Measurements from ENCODE around the gene APP. TPM values are rescaled to one million over a fixed set of nuclear protein-coding genes. Genes with fewer than 3 reads are reported as not detected.

APP gene
- total and polyA plus RNA-seq, 2 of the 13 experiments (the other 11 are each of a cell fraction or from before 2014, with no cell fraction given) = 70.6 to 262 TPM

GRCh38 chr21:26162081-26162480 is 8.5 kb downstream of the APP start:
- DNase-seq (ENCODE audit: low spot score) (no peak), FAIRE-seq (no peak), ATAC-seq (peak; percentile 46; the same call in 1 of the 3 replicates)
- intact Hi-C loops (cut with micrococcal nuclease; ENCODE audit: unreplicated experiment) = loop anchor here (10.0 kb wide), 1 partner anchor 97 kb away; no protein-coding TSS in a partner anchor
- in situ Hi-C loops (cut with HindIII; ENCODE audit: extremely low pct_ligation_motif_present, low pct_unique_long_range_greater_than_20kb) = no loop called here
- peaks cover 10% of the 10 kb centered on the region; the same call in 1 of the 2 replicates for H4K20me1 ChIP-seq (ENCODE audit: insufficient read depth, low read length)
- ChIA-PET CTCF (ENCODE audit: low intra/inter-chr PET ratio, low total read pairs) (no interaction called here), POLR2A (no interaction called here)
- BruUV-seq (replicated peaks) = no TSS peak
- no peaks in the 10 kb centered on the region for H3K36me3 ChIP-seq (replicated peaks in 1 of 2; ENCODE audit: control insufficient read depth in 1 of 2, insufficient read depth in 2 of 2, low read length in 2 of 2)
- 31% methylated on average over 4 of the region's 4 CpGs for WGBS (ENCODE audit: low lambda C conversion rate)
- H3K27me3 ChIP-seq (ENCODE audit: control insufficient read depth in 1 of 2, insufficient read depth in 2 of 2, low read length in 2 of 2) = no peaks in the 10 kb centered on the region
- H2AFZ ChIP-seq (ENCODE audit: low read length) = no peak overlapping the region
- H3K27ac ChIP-seq (ENCODE audit: extremely low read length, insufficient read depth, low read length) = no peak overlapping the region
- peaks cover 58% of the 10 kb centered on the region for H3K4me1 ChIP-seq (ENCODE audit: insufficient read depth, low read length)
- no peaks in the 10 kb centered on the region for H3K9me3 ChIP-seq (ENCODE audit: low read length)
- peaks cover 88% of the 10 kb centered on the region for H3K79me2 ChIP-seq (ENCODE audit: insufficient read depth, low read length)
- TF ChIP-seq ZNF780A (CRISPR knock-in tag; IDR thresholded peaks at IDR 0.05) (no peak), ZBTB7A (CRISPR knock-in tag; IDR thresholded peaks at IDR 0.05) (no peak), GABPA (IDR thresholded peaks at IDR 0.05; ENCODE audit: low read depth, low read length) (no peak), GABPA (CRISPR knock-in tag; IDR thresholded peaks at IDR 0.05; ENCODE audit: low read depth) (no peak), THRA (CRISPR knock-in tag; IDR thresholded peaks at IDR 0.05; ENCODE audit: borderline replicate concordance) (no peak), MBNL3 (CRISPR knock-in tag; conservative IDR thresholded peaks at IDR 0.05) (no peak), ZBTB42 (CRISPR knock-in tag; IDR thresholded peaks at IDR 0.05) (no peak), MAZ (IDR thresholded peaks at IDR 0.05; ENCODE audit: borderline replicate concordance, low read depth, low read length) (no peak), MAZ (CRISPR knock-in tag; IDR thresholded peaks at IDR 0.05; ENCODE audit: low read depth) (no peak), AGO1 (IDR thresholded peaks at IDR 0.05; ENCODE audit: low read depth, low read length, poor library complexity, severe bottlenecking) (no peak), ZNF441 (CRISPR knock-in tag; IDR thresholded peaks at IDR 0.05; ENCODE audit: borderline replicate concordance) (no peak), FOXA3 (CRISPR knock-in tag; IDR thresholded peaks at IDR 0.05) (no peak), SMARCC2 (IDR thresholded peaks at IDR 0.05) (no peak)
- no peak overlapping the region for H3K4me3 ChIP-seq (replicated peaks in 1 of 3; ENCODE audit: insufficient read depth in 1 of 3, low read depth in 2 of 3, low read length in 3 of 3)
- H3K9ac ChIP-seq (ENCODE audit: insufficient read depth, low read depth, low read length) = no peak overlapping the region
- no peak overlapping the region for H3K4me2 ChIP-seq (ENCODE audit: low read depth, low read length)

Measured in HepG2 (cell line).